Keratinocyte (primary cell): ENCODE measurements around the gene TRAF3IP3. TPM values are rescaled to one million over a fixed set of nuclear protein-coding genes. Genes with fewer than 3 reads are reported as not detected.
A peak's percentile ranks its signal among the peaks of the same experiment; 100 is the strongest.

ENCODE experiments used
- DNase-seq: peaks from one replicate; pipeline ENCODE4 v3.0.0-alpha.2; 2011; ENCODE audit warnings: low read depth, missing footprints, low spot score
- FAIRE-seq: peaks from 2 replicates; lab custom pipeline; 2011; peaks lifted over from hg19 to GRCh38; lab: Jason Lieb, UNC
- H2AFZ ChIP-seq: 2 replicates; pipeline ENCODE4 v1.6.0; 2012; ENCODE audit warnings: low read length, control low read depth, inconsistent platforms; ENCODE audit not compliant: control insufficient read depth
- H3K27ac ChIP-seq: 2 replicates; pipeline ENCODE4 v1.5.1; 2011; ENCODE audit warnings: low read length; ENCODE audit not compliant: control insufficient read depth, insufficient read depth
- H3K27me3 ChIP-seq: 3 replicates; pipeline ENCODE4 v1.6.0; 2011; ENCODE audit warnings: low read length; ENCODE audit not compliant: control insufficient read depth, insufficient read depth; ENCODE audit errors: extremely low read depth
- H3K36me3 ChIP-seq, 2 experiments: 2 replicates in 1 of 2; 3 replicates in 1 of 2; pipeline ENCODE4 v1.5.1; 2011; ENCODE audit warnings: low read length in 2 of 2, mild to moderate bottlenecking in 1 of 2; ENCODE audit not compliant: control insufficient read depth in 2 of 2, insufficient read depth in 2 of 2; ENCODE audit errors: extremely low read depth in 1 of 2
- H3K4me1 ChIP-seq: 3 replicates; pipeline ENCODE4 v1.5.1; 2011; ENCODE audit warnings: low read length; ENCODE audit not compliant: control insufficient read depth, insufficient read depth; ENCODE audit errors: extremely low read depth
- H3K4me2 ChIP-seq: 3 replicates; pipeline ENCODE4 v1.6.0; 2011; ENCODE audit warnings: low read depth, low read length; ENCODE audit not compliant: control insufficient read depth, insufficient read depth; ENCODE audit errors: extremely low read depth
- H3K4me3 ChIP-seq, 3 experiments: fragments of 200-600 bp in 1 of 3; sonication (generic) in 1 of 3; 2 replicates in 2 of 3; 3 replicates in 1 of 3; pipeline ENCODE4 v1.5.1; 2011 to 2016; ENCODE audit warnings: low read length in 3 of 3, mild to moderate bottlenecking in 3 of 3, control low read depth in 2 of 3, inconsistent platforms in 1 of 3, low read depth in 1 of 3, mixed read lengths in 1 of 3, mixed run types in 1 of 3, moderate library complexity in 1 of 3; ENCODE audit not compliant: control insufficient read depth in 2 of 3, insufficient read depth in 2 of 3; ENCODE audit errors: extremely low read depth in 1 of 3
- H3K79me2 ChIP-seq: 2 replicates; pipeline ENCODE4 v1.6.0; 2012; ENCODE audit warnings: low read length; ENCODE audit not compliant: control insufficient read depth, insufficient read depth
- H3K9ac ChIP-seq: 3 replicates; pipeline ENCODE4 v1.6.0; 2011; ENCODE audit warnings: low read length; ENCODE audit not compliant: control insufficient read depth, insufficient read depth; ENCODE audit errors: extremely low read depth
- H3K9me1 ChIP-seq: 3 replicates; pipeline ENCODE4 v1.6.0; 2011; ENCODE audit warnings: low read length; ENCODE audit not compliant: control insufficient read depth, insufficient read depth; ENCODE audit errors: extremely low read depth
- H3K9me3 ChIP-seq: 2 replicates; pipeline ENCODE4 v1.5.1; 2012; ENCODE audit warnings: low read depth, low read length; ENCODE audit not compliant: control insufficient read depth
- H4K20me1 ChIP-seq: 3 replicates; pipeline ENCODE4 v1.6.0; 2011; ENCODE audit warnings: low read length; ENCODE audit not compliant: control insufficient read depth, insufficient read depth; ENCODE audit errors: extremely low read depth
- CTCF ChIP-seq, 3 experiments: IDR thresholded peaks in 1 of 3; conservative IDR thresholded peaks in 1 of 3; optimal IDR thresholded peaks in 1 of 3; 2 replicates in 2 of 3; 3 replicates in 1 of 3; pipeline versions ENCODE3 to v1.5.1; 2011; ENCODE audit warnings: low read length in 3 of 3, mild to moderate bottlenecking in 3 of 3, moderate library complexity in 2 of 3, control low read depth in 1 of 3, inconsistent platforms in 1 of 3; ENCODE audit not compliant: insufficient read depth in 2 of 3; ENCODE audit errors: extremely low read depth in 1 of 3
- EZH2 ChIP-seq: IDR thresholded peaks from one replicate; pipeline ENCODE4 v1.6.1; 2012; ENCODE audit warnings: inconsistent platforms, mild to moderate bottlenecking, low read length, moderate library complexity
- dilution Hi-C: fragments of 300-500 bp; cut with MboI; formaldehyde crosslinking; loops from one replicate; pipeline ENCODE4 v1.7.0; 2020; ENCODE audit warnings: low sequenced_read_pairs; ENCODE audit not compliant: extremely low pct_ligation_motif_present
- polyA plus RNA-seq, 5 experiments: library from polyadenylated mRNA; depleted of rRNA in 3 of 5; stranded (reverse) in 3 of 5; stranded (forward) in 1 of 5; unstranded in 1 of 5; fragments of >200 nt; gene quantifications; 1 replicate in 1 of 5; 2 replicates in 3 of 5; 3 replicates in 1 of 5; pipeline versions ENCODE4 v1.2.1 to v1.2.3, GENCODE V29; 2011 to 2012; ENCODE audit warnings: missing spikeins in 2 of 5, low read depth in 1 of 5, low replicate concordance in 1 of 5

The TRAF3IP3 gene
- polyA plus RNA-seq, 1 donor (not counting 4 experiments of a cell fraction or from before 2014, with no cell fraction given): 0.16 TPM

- peak overlapping the region; percentile 99 for H3K27ac ChIP-seq
- H3K9me1 ChIP-seq: no peaks in the 10 kb centered on the region
- H3K79me2 ChIP-seq: peaks cover 43% of the 10 kb centered on the region
- no peak overlapping the region for H2AFZ ChIP-seq
- no peaks in the 10 kb centered on the region for H3K27me3 ChIP-seq
- DNase-seq: no peak
- no peak for TF ChIP-seq EZH2
- FAIRE-seq: peak; percentile 92
- no peaks in the 10 kb centered on the region for H3K9me3 ChIP-seq
- peaks cover 19% of the 10 kb centered on the region for H4K20me1 ChIP-seq
- dilution Hi-C loops: no loop called here
- peaks cover 6 to 9% of the 10 kb centered on the region in 2 experiments for H3K36me3 ChIP-seq
- peak overlapping the region; percentile 100 for H3K9ac ChIP-seq
- peaks cover 47% of the 10 kb centered on the region for H3K4me1 ChIP-seq
- peak overlapping the region; percentile 97 for H3K4me2 ChIP-seq
- no peak overlapping the region for H3K4me3 ChIP-seq
Measured at GRCh38 chr1:209808059-209808581, 52.3 kb downstream of the TRAF3IP3 start.

- H4K20me1 ChIP-seq: peaks cover 4% of the 10 kb centered on the region
- H3K9ac ChIP-seq: peak overlapping the region; percentile 75
- no peaks in the 10 kb centered on the region for H3K9me1 ChIP-seq
- peaks cover 28% of the 10 kb centered on the region for H3K79me2 ChIP-seq
- H3K4me2 ChIP-seq: peak overlapping the region; percentile 63
- FAIRE-seq (peak; percentile 97), DNase-seq (no peak)
- dilution Hi-C loops: no loop called here
- no peak overlapping the region for H3K4me3 ChIP-seq
- peaks cover 41% of the 10 kb centered on the region for H3K4me1 ChIP-seq
- H3K27ac ChIP-seq: peak overlapping the region; percentile 99
- H3K9me3 ChIP-seq: no peaks in the 10 kb centered on the region
- H3K36me3 ChIP-seq: peaks cover 2 to 3% of the 10 kb centered on the region in 2 experiments
- no peak overlapping the region for H2AFZ ChIP-seq
- no peaks in the 10 kb centered on the region for H3K27me3 ChIP-seq
- TF ChIP-seq EZH2 (no peak), CTCF (optimal IDR thresholded peaks at IDR 0.05 in 1 of 3, IDR thresholded peaks at IDR 0.05 in 1 of 3, conservative IDR thresholded peaks at IDR 0.05 in 1 of 3; ENCODE audit: extremely low read depth in 1 of 3, insufficient read depth in 2 of 3, low read length in 3 of 3) (no peak)
Measured at GRCh38 chr1:209809611-209810010, 53.8 kb downstream of the TRAF3IP3 start.

- dilution Hi-C loops: no loop called here
- Histone ChIP-seq H3K79me2 (peaks cover 17% of the 10 kb centered on the region), H3K27me3 (no peaks in the 10 kb centered on the region), H3K4me2 (no peak overlapping the region), H3K9me3 (no peaks in the 10 kb centered on the region), H3K36me3 (no peaks in the 10 kb centered on the region), H2AFZ (no peak overlapping the region), H3K9ac (no peak overlapping the region), H4K20me1 (no peaks in the 10 kb centered on the region), H3K9me1 (no peaks in the 10 kb centered on the region), H3K4me3 (no peak overlapping the region), H3K4me1 (peaks cover 53% of the 10 kb centered on the region), H3K27ac (peak overlapping the region; percentile 99)
- DNase-seq: no peak
- TF ChIP-seq EZH2: no peak
- no peak for TF ChIP-seq CTCF (optimal IDR thresholded peaks at IDR 0.05 in 1 of 3, IDR thresholded peaks at IDR 0.05 in 1 of 3, conservative IDR thresholded peaks at IDR 0.05 in 1 of 3; ENCODE audit: extremely low read depth in 1 of 3, insufficient read depth in 2 of 3, low read length in 3 of 3)
- FAIRE-seq: peak; percentile 64
Measured at GRCh38 chr1:209810783-209811182, 54.9 kb downstream of the TRAF3IP3 start.
